ENCODE results near the gene IGF1R.

The IGF1R gene

GRCh38 chr15:98923579-98923978, 275.2 kb downstream of the IGF1R start:
- TF ChIP-seq CTCF (IDR thresholded peaks at IDR 0.05; ENCODE audit: borderline replicate concordance, insufficient read depth, low read depth, low read length): no peak
- no peak overlapping the region for H3K4me3 ChIP-seq (ENCODE audit: low read depth, low read length)

GRCh38 chr15:98924401-98925049, 276.2 kb downstream of the IGF1R start:
- no peak for TF ChIP-seq CTCF (IDR thresholded peaks at IDR 0.05; ENCODE audit: borderline replicate concordance, insufficient read depth, low read depth, low read length)
- H3K4me3 ChIP-seq (ENCODE audit: low read depth, low read length): no peak overlapping the region

GRCh38 chr15:98926236-98926635, 277.9 kb downstream of the IGF1R start:
- no peak overlapping the region for H3K4me3 ChIP-seq (ENCODE audit: low read depth, low read length)
- TF ChIP-seq CTCF (IDR thresholded peaks at IDR 0.05; ENCODE audit: borderline replicate concordance, insufficient read depth, low read depth, low read length): no peak

GRCh38 chr15:98927022-98927421, 278.7 kb downstream of the IGF1R start:
- no peak for TF ChIP-seq CTCF (IDR thresholded peaks at IDR 0.05; ENCODE audit: borderline replicate concordance, insufficient read depth, low read depth, low read length)
- no peak overlapping the region for H3K4me3 ChIP-seq (ENCODE audit: low read depth, low read length)

- TF ChIP-seq CTCF (IDR thresholded peaks at IDR 0.05; ENCODE audit: borderline replicate concordance, insufficient read depth, low read depth, low read length): no peak
- H3K4me3 ChIP-seq (ENCODE audit: low read depth, low read length): no peak overlapping the region
Observed at GRCh38 chr15:98927996-98928395, 279.7 kb downstream of the IGF1R start.

- no peak overlapping the region for H3K4me3 ChIP-seq (ENCODE audit: low read depth, low read length)
- TF ChIP-seq CTCF (IDR thresholded peaks at IDR 0.05; ENCODE audit: borderline replicate concordance, insufficient read depth, low read depth, low read length): no peak
Observed at GRCh38 chr15:98930576-98930975, 282.2 kb downstream of the IGF1R start.

- no peak for TF ChIP-seq CTCF (IDR thresholded peaks at IDR 0.05; ENCODE audit: borderline replicate concordance, insufficient read depth, low read depth, low read length)
- no peak overlapping the region for H3K4me3 ChIP-seq (ENCODE audit: low read depth, low read length)
Observed at GRCh38 chr15:98931004-98931403, 282.7 kb downstream of the IGF1R start.
